Measurements from ENCODE around the gene SLC8A3. TPM values are rescaled to one million over a fixed set of nuclear protein-coding genes. Genes with fewer than 3 reads are reported as not detected.

SLC8A3 gene
- total and polyA plus RNA-seq, 10 of the 15 experiments (the other 5 are each of a cell fraction or from before 2014, with no cell fraction given), result 0.04 to 0.17 (median 0.13) TPM; not detected in 3

DNA sequence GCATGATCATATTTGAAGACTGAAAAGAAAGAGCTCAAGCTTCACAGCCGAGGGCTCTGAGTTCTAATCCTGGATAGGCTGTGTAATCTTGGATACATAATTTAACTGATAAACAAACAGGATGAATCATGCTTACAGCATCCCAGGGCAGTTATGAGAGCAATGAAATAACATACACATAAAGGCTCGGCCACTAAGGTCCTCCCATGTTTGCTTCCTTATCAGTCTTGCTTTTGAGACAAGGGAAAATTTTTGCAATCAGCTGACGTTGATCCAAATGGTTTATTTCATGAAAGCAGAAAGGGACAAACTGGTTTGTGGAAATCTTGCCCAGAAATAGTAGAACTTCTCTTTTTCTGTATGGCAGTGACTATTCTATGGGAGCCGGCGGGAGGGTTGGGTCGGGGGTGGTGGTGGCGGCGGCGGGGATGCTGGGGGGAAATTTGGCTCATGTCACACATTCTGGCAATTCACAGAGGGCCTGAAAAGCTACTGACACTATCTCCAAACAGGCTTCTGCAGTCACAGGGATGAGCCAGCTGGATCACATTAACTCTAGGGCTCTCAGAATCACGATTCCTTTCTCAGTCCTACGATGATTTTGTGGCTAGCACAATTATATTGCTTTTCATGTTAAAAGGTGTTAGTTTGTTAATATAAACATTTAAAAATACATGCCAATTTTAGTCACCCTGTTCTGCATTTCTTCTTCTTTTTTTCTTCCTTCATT lies 124.5 kb downstream of the SLC8A3 start (continued):
- TF ChIP-seq ZBTB40 (IDR thresholded peaks at IDR 0.05; ENCODE audit: borderline replicate concordance), result no peak
- no peak for TF ChIP-seq NRF1 (conservative IDR thresholded peaks at IDR 0.05; ENCODE audit: low read depth, low read length)
- TF ChIP-seq JUND (IDR thresholded peaks at IDR 0.05; ENCODE audit: low read depth, low read length), result no peak
- no peak for TF ChIP-seq ZNF687 (IDR thresholded peaks at IDR 0.05)
- TF ChIP-seq, protein P1, sequence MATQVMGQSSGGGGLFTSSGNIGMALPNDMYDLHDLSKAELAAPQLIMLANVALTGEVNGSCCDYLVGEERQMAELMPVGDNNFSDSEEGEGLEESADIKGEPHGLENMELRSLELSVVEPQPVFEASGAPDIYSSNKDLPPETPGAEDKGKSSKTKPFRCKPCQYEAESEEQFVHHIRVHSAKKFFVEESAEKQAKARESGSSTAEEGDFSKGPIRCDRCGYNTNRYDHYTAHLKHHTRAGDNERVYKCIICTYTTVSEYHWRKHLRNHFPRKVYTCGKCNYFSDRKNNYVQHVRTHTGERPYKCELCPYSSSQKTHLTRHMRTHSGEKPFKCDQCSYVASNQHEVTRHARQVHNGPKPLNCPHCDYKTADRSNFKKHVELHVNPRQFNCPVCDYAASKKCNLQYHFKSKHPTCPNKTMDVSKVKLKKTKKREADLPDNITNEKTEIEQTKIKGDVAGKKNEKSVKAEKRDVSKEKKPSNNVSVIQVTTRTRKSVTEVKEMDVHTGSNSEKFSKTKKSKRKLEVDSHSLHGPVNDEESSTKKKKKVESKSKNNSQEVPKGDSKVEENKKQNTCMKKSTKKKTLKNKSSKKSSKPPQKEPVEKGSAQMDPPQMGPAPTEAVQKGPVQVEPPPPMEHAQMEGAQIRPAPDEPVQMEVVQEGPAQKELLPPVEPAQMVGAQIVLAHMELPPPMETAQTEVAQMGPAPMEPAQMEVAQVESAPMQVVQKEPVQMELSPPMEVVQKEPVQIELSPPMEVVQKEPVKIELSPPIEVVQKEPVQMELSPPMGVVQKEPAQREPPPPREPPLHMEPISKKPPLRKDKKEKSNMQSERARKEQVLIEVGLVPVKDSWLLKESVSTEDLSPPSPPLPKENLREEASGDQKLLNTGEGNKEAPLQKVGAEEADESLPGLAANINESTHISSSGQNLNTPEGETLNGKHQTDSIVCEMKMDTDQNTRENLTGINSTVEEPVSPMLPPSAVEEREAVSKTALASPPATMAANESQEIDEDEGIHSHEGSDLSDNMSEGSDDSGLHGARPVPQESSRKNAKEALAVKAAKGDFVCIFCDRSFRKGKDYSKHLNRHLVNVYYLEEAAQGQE (IDR thresholded peaks at IDR 0.05; ENCODE audit: low read depth, low read length), result no peak
- TF ChIP-seq KAT2A (conservative IDR thresholded peaks at IDR 0.05; ENCODE audit: control insufficient read depth, low read depth, low read length), result no peak
- no peak for TF ChIP-seq BACH1 (IDR thresholded peaks at IDR 0.05; ENCODE audit: borderline replicate concordance)
- TF ChIP-seq BCL11A (IDR thresholded peaks at IDR 0.05; ENCODE audit: low read depth, low read length), result no peak
